Right lobe of liver (tissue), 6 donors: ENCODE measurements around the gene CTNND2. TPM values are rescaled to one million over a fixed set of nuclear protein-coding genes. Genes with fewer than 3 reads are reported as not detected.

Experiments used
- ATAC-seq, 4 donors: fragments of 200-7000 bp; cut with Tn5 transposase; one replicate each; pipeline ENCODE4 v1.9.1; 2020; ENCODE audit warnings: mild to moderate bottlenecking in 4 of 4, moderate library complexity in 4 of 4
- DNase-seq, 3 donors: peaks; one replicate each; pipeline ENCODE4 v3.0.0-alpha.2; 2020
- H3K27ac ChIP-seq, 3 donors: fragments of 200-600 bp; one replicate each; pipeline ENCODE4 v1.8.0; 2022
- H3K27me3 ChIP-seq, 2 donors: fragments of 200-600 bp; one replicate each; pipeline ENCODE4 v1.8.0; 2022
- H3K36me3 ChIP-seq, 4 donors: fragments of 200-600 bp; sonication (generic) in 1 of 4; one replicate each; pipeline versions ENCODE4 v1.5.1 to v1.8.0; 2017 to 2022; ENCODE audit warnings: control low read depth in 1 of 4
- H3K4me1 ChIP-seq, 4 donors: fragments of 200-600 bp; sonication (generic) in 1 of 4; one replicate each; pipeline versions ENCODE4 v1.5.1 to v1.8.0; 2017 to 2022; ENCODE audit warnings: control low read depth in 1 of 4
- H3K4me3 ChIP-seq, 3 donors: fragments of 200-600 bp; one replicate each; pipeline ENCODE4 v1.8.0; 2022
- H3K9me3 ChIP-seq, 4 donors: fragments of 200-600 bp; sonication (generic) in 1 of 4; one replicate each; pipeline versions ENCODE4 v1.5.1 to v1.8.0; 2017 to 2022; ENCODE audit warnings: control low read depth in 1 of 4
- POLR2A ChIP-seq: fragments of 450-650 bp; IDR thresholded peaks from one replicate; pipeline ENCODE4 v1.6.1; 2017; ENCODE audit warnings: antibody characterized with exemption, mild to moderate bottlenecking
- WGBS: methylation state at CpG from one replicate; pipeline ENCODE4 v1.1.6; 2018; ENCODE audit warnings: low coverage, low lambda C conversion rate; ENCODE audit not compliant: insufficient coverage; ENCODE audit errors: missing lambda C conversion rate; 5-methylcytosine and 5-hydroxymethylcytosine counted together
- intact Hi-C, 2 donors: fragments of 100-400 bp; cut with DNase I; formaldehyde crosslinking; loops; one replicate each; pipeline versions ENCODE4 v1.11.2 to v1.14.1; 2022
- total RNA-seq, 6 experiments: library from RNA; depleted of rRNA in 2 of 6; stranded (reverse); fragments of >200 nt in 2 of 6; fragmentation: NEBNext Ultra II Directional in 3 of 6; extraction: Animal tissue kit (Norgen Biotek cat#: 25700) in 3 of 6; gene quantifications; one replicate each; pipeline versions ENCODE4 v1.1.0 to v1.2.4, GENCODE V29; 2016 to 2023
- TF ChIP-seq, protein P1 (sequence below), 4 donors: fragments of 200-600 bp in 3 of 4; fragments of 450-650 bp in 1 of 4; IDR thresholded peaks; one replicate each; pipeline versions ENCODE4 v1.5.1 to v1.8.0; 2016 to 2022; ENCODE audit warnings: antibody characterized with exemption in 4 of 4, mild to moderate bottlenecking in 2 of 4
- donor health status: DM: no; HTN: yes; CAD: no.
- donor health status: DM: no; HTN: no; CAD: no.
- donor health status: DM: no; HTN: no; CAD: no.
- donor health status: DM: no; HTN: yes; CAD: no.
- donor health status: DM: no; HTN: yes; CAD: no.

CTNND2 gene
- total RNA-seq, 6 experiments from 2014 or later: 0.06 to 1.5 (median 1.1) TPM

DNA sequence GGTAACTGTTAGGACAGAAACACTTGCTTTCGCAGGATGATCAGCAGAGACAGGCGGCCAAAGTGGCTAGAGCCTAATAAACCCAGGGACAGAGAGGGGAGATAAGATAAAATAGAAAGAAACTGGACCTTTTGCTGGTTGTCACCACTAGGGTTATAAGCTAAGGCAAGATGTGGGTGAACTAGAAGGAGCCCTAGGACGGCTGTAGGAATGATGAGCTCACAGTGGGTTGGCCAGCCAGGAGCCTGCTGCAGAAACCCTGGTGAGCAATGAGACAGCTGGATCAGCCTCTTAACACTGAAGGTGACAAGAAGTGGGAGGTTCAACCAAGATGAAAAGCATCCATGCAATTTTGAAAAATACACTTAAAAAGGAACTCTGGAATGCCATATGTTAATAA is 13.5 kb downstream of the CTNND2 start:
- H3K36me3 ChIP-seq: no peaks in the 10 kb centered on the region
- intact Hi-C loops: no loop called here
- no peak overlapping the region for H3K27ac ChIP-seq
- TF ChIP-seq, protein P1, sequence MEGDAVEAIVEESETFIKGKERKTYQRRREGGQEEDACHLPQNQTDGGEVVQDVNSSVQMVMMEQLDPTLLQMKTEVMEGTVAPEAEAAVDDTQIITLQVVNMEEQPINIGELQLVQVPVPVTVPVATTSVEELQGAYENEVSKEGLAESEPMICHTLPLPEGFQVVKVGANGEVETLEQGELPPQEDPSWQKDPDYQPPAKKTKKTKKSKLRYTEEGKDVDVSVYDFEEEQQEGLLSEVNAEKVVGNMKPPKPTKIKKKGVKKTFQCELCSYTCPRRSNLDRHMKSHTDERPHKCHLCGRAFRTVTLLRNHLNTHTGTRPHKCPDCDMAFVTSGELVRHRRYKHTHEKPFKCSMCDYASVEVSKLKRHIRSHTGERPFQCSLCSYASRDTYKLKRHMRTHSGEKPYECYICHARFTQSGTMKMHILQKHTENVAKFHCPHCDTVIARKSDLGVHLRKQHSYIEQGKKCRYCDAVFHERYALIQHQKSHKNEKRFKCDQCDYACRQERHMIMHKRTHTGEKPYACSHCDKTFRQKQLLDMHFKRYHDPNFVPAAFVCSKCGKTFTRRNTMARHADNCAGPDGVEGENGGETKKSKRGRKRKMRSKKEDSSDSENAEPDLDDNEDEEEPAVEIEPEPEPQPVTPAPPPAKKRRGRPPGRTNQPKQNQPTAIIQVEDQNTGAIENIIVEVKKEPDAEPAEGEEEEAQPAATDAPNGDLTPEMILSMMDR (IDR thresholded peaks at IDR 0.05): no peak
- no peak for TF ChIP-seq POLR2A
- no peaks in the 10 kb centered on the region for H3K27me3 ChIP-seq
- ATAC-seq (no peak), DNase-seq (no peak)
- no peaks in the 10 kb centered on the region for H3K4me1 ChIP-seq
- H3K4me3 ChIP-seq: no peak overlapping the region
- 54% methylated on average over 3 of the region's 3 CpGs for WGBS
- no peaks in the 10 kb centered on the region for H3K9me3 ChIP-seq

DNA sequence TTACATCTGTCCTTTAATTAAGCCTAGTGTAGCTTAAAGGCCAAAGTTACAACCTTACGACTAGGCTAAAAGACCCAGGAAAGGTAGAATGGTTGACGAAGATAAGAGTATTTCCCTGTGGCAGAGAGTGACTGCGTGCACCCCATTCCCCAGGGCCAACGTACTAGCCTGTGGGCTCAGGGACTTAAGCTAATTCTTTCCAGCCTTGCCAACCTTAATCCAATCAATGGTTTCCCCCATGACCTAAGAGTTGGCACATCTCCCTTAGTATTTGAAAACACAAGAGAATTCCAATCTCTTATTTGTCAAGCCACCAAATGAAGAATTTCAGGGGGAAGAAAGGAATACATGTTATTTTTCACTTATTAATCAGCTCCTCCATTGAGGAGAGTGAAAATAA is 16.0 kb downstream of the CTNND2 start:
- DNase-seq (no peak), ATAC-seq (no peak)
- Histone ChIP-seq H3K27ac (no peak overlapping the region), H3K4me3 (no peak overlapping the region), H3K36me3 (no peaks in the 10 kb centered on the region), H3K27me3 (no peaks in the 10 kb centered on the region), H3K9me3 (no peaks in the 10 kb centered on the region), H3K4me1 (no peaks in the 10 kb centered on the region)
- intact Hi-C loops: no loop called here
- TF ChIP-seq POLR2A: no peak
- TF ChIP-seq, protein P1 (IDR thresholded peaks at IDR 0.05): no peak
- 54% methylated on average over 4 of the region's 4 CpGs for WGBS

DNA sequence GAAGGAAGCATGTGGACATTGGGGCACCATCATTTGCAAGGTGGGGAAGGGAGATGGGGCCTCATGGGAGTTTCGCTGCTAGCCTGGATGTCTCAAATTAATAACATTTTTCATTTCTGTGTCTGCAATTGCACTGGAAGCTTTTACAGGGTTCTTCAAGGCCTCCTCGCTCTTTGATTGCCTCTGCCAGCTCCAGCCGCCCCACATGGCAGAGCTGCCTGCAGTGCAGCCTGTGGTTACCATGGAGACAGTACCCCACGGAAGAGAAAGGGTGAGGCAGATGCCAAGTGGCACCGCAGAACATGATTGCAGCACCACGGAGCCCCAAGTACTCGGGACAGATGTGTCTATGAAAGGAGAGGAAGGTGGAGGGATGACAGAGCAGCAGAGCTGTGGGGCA is 25.4 kb downstream of the CTNND2 start:
- H3K4me1 ChIP-seq: no peaks in the 10 kb centered on the region
- no peak for TF ChIP-seq POLR2A
- TF ChIP-seq, protein P1 (IDR thresholded peaks at IDR 0.05): no peak
- no peaks in the 10 kb centered on the region for H3K36me3 ChIP-seq
- H3K4me3 ChIP-seq: no peak overlapping the region
- ATAC-seq (no peak), DNase-seq (no peak)
- intact Hi-C loops: no loop called here
- H3K27ac ChIP-seq: no peak overlapping the region
- H3K27me3 ChIP-seq: no peaks in the 10 kb centered on the region
- H3K9me3 ChIP-seq: no peaks in the 10 kb centered on the region
- WGBS: 66% methylated on average over 5 of the region's 7 CpGs

DNA sequence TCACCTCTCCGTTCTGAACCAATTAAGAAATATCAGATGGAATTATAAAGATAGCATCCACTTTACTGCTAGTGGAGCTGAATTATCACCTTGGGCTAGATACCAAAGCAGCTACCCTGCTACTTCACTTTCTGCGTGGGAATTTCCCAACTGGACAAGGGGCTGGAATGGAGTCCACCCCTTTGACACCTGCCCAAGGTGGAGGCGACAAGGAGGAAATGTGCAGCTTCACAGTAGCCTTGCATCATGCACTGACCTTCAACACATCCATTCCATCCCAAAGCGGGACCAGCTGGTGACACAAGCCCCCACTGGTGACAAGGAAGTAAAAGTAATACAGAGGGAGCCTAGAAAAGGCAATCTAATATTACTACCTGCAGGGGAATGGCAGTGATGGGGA is 30.7 kb downstream of the CTNND2 start:
- ATAC-seq: no peak
- H3K36me3 ChIP-seq: no peaks in the 10 kb centered on the region
- no peaks in the 10 kb centered on the region for H3K9me3 ChIP-seq
- TF ChIP-seq, protein P1 (IDR thresholded peaks at IDR 0.05): no peak
- 56% methylated on average over 4 of the region's 4 CpGs for WGBS
- no peak for DNase-seq
- no peak overlapping the region for H3K27ac ChIP-seq
- no peaks in the 10 kb centered on the region for H3K4me1 ChIP-seq
- no peaks in the 10 kb centered on the region for H3K27me3 ChIP-seq
- intact Hi-C loops: no loop called here
- H3K4me3 ChIP-seq: no peak overlapping the region

DNA sequence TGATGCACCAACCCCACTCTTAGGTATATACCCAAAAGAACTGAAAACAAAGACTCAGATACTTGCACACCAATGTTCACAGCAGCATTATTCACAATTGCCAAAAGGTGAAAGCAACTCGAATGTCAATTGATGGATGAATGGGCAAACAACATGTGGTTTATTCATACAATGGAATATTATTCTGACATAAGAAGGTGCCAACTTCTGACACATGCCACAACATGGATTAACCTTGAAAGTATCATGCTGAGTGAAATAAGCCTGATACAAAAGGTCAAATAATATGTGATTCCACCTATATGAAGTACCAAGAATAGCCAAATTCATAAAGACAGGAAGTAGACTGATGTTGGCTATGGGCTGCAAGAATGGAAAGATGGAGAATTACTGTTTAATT is 35.0 kb downstream of the CTNND2 start:
- Histone ChIP-seq H3K9me3 (no peaks in the 10 kb centered on the region), H3K4me1 (peaks cover 0 to 4% (median 0%) of the 10 kb centered on the region in 4 donors), H3K27me3 (no peaks in the 10 kb centered on the region), H3K36me3 (no peaks in the 10 kb centered on the region), H3K4me3 (no peak overlapping the region), H3K27ac (no peak overlapping the region)
- no peak for TF ChIP-seq POLR2A
- TF ChIP-seq, protein P1 (IDR thresholded peaks at IDR 0.05): no peak
- WGBS: 67% methylated on average over 1 of the region's 1 CpG
- no peak for DNase-seq
- intact Hi-C loops: no loop called here
- ATAC-seq: no peak
